Left ventricle myocardium inferior (tissue), 1 donor: Measurements from ENCODE around the gene COL7A1. TPM values are rescaled to one million over a fixed set of nuclear protein-coding genes. Genes with fewer than 3 reads are reported as not detected.

ENCODE experiments used
- DNase-seq: peaks from one replicate; pipeline ENCODE4 v3.0.0-alpha.2; 2020
- H3K27ac ChIP-seq: fragments of 200-600 bp; replicated peaks from 2 replicates; pipeline ENCODE4 v1.8.0; 2021
- H3K27me3 ChIP-seq: fragments of 200-600 bp; 2 replicates; pipeline ENCODE4 v1.8.0; 2021; ENCODE audit warnings: low read depth
- H3K36me3 ChIP-seq: fragments of 200-600 bp; 2 replicates; pipeline ENCODE4 v1.8.0; 2021
- H3K4me1 ChIP-seq: fragments of 200-600 bp; 2 replicates; pipeline ENCODE4 v1.8.0; 2021
- H3K4me3 ChIP-seq: fragments of 200-600 bp; 2 replicates; pipeline ENCODE4 v1.8.0; 2021; ENCODE audit warnings: mild to moderate bottlenecking, moderate library complexity
- H3K9me3 ChIP-seq: fragments of 200-600 bp; replicated peaks from 2 replicates; pipeline ENCODE4 v1.8.0; 2021
- CTCF ChIP-seq: fragments of 200-600 bp; IDR thresholded peaks from 2 replicates; pipeline ENCODE4 v1.8.0; 2021; ENCODE audit warnings: antibody characterized with exemption, mild to moderate bottlenecking, borderline replicate concordance
- intact Hi-C: fragments of 100-400 bp; cut with micrococcal nuclease; formaldehyde crosslinking; loops from one replicate; pipeline ENCODE4 v1.11.0; 2022
- total RNA-seq: library from RNA; stranded (reverse); fragmentation: NEBNext Ultra II Directional; extraction: Animal tissue kit (Norgen Biotek cat#: 25700); gene quantifications from one replicate; pipeline ENCODE4 v1.2.1, GENCODE V29; 2021
- donor health status: DM: no; HTN: yes; CAD: no; lungs with severe emphysema.

COL7A1 gene
- total RNA-seq, 1 donor from 2014 or later = 24.4 TPM

DNA sequence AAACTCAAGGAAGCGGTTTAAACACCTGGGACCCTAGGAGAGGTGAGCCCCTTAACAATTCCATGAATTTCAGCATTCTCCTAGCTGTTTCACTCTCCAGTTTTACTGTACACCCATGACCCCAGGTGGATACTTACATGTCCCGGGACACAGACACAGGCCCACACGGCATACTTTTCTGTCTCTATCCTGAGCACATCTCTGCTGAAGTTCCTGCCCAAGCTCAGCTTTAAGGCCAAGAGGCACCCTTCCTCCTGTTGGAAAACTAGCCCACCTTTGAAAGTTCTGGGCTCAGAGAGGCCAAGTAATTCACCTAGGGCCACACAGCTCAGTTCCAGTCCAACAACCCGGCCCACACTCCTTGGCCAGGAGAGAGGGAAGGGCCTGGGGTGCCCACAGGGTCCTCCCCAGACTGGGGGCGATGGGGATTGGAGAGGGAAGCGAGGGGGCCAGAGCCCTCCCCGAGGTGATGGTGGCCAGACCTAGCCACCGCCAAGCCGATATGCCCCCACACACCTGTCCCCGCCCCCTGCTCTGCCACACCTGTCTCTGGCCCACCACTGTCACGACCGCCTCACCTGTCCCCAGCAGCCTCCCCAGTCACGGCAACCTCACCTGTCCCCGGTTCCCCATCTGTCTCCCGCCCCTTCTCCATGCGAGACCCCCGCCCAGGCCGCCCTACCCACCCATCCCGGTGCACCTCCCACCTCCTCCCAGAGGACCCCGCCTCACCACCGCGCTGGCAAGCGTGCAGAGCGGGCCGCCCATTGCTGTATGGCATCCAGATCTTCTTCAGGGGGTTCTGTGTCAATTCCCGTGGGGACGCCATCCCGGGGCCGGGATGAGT, 39.0 kb downstream of the COL7A1 start:
- peaks cover 48% of the 10 kb centered on the region for H3K4me1 ChIP-seq

DNA sequence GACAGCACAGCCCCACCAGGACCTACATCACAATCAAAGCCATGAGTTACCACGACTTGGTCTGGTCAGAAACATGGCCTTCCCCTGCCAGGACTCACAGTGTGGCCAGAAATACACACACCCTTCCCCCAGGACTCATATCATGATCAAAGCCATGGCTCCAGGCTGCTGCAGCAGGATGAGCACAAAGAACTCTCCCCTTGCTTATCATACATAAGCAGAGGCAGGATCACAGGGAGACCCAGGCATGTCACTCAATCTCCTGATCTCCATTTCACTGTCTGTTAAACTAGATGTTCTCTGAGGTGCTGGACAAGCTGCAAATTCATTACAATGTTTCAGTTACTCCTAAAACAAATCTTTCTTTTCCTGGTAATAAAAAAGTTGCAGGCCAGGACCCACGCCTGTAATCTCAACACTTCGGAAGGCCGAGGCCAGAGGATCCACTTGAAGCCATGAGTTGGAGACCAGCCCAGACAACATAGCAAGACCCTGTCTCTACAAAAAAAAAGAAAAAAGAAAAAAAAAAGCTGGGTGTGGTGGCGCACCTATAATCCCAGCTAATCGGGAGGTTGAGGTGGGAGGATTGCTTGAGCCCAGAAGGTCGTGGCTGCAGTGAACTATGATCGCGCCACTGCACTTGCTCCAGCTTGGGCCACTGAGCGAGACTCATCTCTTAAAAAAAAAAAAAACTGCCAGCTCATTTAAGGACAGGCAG, 39.7 kb downstream of the COL7A1 start:
- intact Hi-C loops = no loop called here
- peaks cover 40% of the 10 kb centered on the region for H3K4me1 ChIP-seq

More for the DNA sequence above, 39.0 kb downstream of the COL7A1 start:
- DNase-seq = no peak
- Histone ChIP-seq H3K27me3 (no peaks in the 10 kb centered on the region), H3K9me3 (no peaks in the 10 kb centered on the region), H3K36me3 (no peaks in the 10 kb centered on the region), H3K27ac (peak overlapping the region; percentile 72), H3K4me3 (peak overlapping the region; percentile 71)
- TF ChIP-seq CTCF = no peak
- intact Hi-C loops = no loop called here

GRCh38 chr3:48553886-48554845, 41.0 kb downstream of the COL7A1 start:
- DNase-seq = no peak
- Histone ChIP-seq H3K9me3 (no peaks in the 10 kb centered on the region), H3K27me3 (no peaks in the 10 kb centered on the region), H3K36me3 (no peaks in the 10 kb centered on the region), H3K27ac (no peak overlapping the region), H3K4me1 (peaks cover 29% of the 10 kb centered on the region), H3K4me3 (no peak overlapping the region)
- no peak for TF ChIP-seq CTCF
- intact Hi-C loops = no loop called here

More for the DNA sequence above, 39.7 kb downstream of the COL7A1 start:
- no peak for TF ChIP-seq CTCF
- DNase-seq = no peak
- Histone ChIP-seq H3K36me3 (no peaks in the 10 kb centered on the region), H3K27ac (no peak overlapping the region), H3K27me3 (no peaks in the 10 kb centered on the region), H3K4me3 (no peak overlapping the region), H3K9me3 (no peaks in the 10 kb centered on the region)

DNA sequence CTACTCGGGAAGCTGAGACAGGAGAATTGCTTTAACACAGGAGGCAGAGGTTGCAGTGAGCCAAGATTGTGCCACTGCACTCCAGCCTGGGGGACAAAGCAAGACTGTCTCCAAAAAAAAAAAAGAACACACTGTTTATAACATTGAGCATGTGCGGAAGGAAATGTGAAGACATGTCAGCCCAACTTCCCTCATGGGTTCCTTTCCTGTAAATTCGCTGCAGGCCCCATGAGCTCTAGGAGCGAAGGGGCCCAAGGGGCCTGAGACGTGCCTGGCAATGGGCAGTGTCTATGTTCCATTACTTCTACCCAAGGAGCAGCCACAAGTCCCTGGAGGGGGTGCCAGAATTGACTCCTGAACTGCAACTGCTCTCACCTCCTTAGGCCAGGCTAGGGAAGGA, 41.8 kb downstream of the COL7A1 start:
- no peak overlapping the region for H3K4me3 ChIP-seq
- H3K36me3 ChIP-seq = no peaks in the 10 kb centered on the region
- no peak for TF ChIP-seq CTCF
- no peak for DNase-seq
- no peaks in the 10 kb centered on the region for H3K9me3 ChIP-seq
- H3K4me1 ChIP-seq = peaks cover 28% of the 10 kb centered on the region
- no peaks in the 10 kb centered on the region for H3K27me3 ChIP-seq
- intact Hi-C loops = no loop called here
- no peak overlapping the region for H3K27ac ChIP-seq
